ENCODE measurements around the gene NPEPL1.

NPEPL1 gene

DNA sequence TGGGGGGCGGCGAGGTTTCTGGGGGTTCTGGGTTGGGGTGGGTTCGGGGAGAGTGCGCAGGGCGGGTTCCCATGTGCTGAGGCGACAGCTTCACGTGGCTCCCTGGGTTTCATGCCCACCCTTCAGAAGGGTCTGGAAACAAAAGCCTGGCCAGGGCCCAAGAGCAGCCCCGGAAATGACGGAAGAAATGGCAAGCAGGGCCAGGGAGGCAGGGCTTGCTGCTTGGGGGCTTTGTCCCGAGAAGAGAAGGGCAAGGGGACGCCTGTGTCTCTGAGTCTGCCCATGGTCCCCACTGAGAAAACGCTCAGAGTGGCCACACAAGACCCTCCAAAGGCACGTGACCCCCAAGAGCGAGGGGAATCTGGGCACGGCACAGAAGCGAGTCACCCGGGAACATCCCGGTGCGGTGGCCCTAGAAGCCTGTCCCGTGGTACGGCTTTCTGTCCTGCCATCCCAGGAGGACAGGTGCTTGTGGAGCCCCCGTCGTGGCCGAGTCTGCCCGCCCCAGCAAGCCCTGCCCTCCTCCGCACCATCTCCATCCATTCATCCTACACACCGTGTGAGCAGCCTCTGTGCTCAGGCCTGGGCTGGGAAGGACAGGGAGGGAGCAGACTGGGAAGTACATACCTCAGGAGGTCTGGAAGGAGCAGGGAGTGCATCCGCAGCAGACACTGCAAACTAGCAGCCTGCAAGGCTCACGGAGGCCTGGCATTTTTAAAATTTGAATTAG is 9.0 kb downstream of the NPEPL1 start:
- DNase-seq, result no peak

DNA sequence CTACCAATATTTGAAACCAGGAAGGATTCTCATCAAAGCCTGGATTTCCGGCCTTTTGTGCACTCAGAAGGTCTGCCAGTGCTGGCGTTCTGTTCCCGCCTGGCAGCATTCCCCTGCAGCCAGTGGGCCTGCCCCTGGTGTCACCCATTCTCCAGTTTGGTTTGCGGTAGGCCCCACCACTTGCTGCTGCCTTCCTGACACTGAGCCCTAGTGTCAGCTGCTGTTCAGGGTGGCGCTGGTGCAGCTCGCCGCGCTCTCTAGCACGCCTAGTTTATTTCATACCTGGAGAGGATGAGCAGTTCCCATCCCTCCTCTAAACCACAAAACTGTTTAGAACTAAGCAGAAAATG is 9.5 kb downstream of the NPEPL1 start:
- no peak for DNase-seq

DNA sequence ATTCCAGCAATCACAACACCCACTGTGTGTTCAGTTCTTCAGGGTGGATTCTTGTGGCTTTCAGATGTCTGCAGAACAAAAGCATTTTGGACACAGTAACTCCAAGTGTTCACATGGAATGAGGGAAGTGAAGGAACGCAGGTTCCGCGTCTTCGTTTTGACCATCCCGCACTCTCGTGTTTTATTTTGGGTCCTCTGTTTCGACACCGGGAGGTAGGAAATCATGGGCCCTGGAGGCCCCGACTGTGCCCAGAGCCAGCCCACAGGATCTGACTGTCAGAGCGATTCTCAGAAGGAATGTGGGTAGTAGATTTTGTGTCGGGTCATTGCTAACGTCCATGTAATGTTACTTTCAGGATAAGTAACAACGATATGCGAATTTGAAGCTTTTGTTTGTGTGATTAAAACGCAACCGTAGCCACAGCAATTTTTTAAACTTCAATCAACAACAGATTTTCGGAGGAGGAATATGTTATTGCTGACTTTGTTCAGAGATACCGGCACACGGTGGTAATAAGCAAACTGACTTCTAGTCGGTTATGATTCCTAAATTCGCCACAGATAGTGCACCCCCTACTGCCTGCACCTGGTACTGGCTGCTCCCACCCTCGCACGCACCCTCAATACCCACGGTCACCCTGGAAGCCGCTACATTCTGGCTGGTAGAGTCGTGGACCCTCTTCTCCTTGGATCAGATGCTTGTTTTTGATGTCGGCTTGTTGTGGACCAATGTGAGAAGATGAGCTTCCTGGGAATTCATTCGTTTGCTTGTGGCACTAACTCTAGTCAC is 10.5 kb downstream of the NPEPL1 start:
- no peak for DNase-seq

DNA sequence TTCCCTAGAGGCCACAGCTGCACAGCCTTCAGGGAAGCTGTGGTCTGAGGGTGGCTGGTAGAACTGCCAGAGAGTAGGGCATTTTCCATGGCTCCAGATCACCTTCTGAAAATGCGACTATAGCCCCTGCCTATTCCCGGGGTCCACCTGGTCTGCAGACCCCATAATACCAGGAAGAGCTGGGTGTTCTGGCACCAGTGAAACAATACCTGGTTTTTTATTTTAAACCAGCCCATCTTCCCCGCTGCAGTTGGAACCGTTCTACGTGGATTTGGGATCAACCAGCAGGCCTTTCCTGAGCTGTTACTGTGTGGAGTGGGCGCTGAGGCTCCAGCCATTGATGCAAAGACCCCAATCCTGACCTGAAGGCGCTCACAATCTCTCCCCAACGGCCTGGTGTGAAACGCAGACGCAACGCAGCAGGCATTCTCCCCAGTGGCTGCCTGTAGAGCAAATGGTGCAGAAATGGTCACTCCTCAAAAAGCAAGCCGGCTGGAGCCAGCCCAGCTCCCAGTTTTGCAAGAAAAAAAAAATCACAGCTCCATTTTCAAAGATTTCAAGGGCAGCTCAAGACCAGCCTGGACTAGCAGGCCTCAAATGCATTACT is 11.3 kb downstream of the NPEPL1 start:
- no peak for DNase-seq

DNA sequence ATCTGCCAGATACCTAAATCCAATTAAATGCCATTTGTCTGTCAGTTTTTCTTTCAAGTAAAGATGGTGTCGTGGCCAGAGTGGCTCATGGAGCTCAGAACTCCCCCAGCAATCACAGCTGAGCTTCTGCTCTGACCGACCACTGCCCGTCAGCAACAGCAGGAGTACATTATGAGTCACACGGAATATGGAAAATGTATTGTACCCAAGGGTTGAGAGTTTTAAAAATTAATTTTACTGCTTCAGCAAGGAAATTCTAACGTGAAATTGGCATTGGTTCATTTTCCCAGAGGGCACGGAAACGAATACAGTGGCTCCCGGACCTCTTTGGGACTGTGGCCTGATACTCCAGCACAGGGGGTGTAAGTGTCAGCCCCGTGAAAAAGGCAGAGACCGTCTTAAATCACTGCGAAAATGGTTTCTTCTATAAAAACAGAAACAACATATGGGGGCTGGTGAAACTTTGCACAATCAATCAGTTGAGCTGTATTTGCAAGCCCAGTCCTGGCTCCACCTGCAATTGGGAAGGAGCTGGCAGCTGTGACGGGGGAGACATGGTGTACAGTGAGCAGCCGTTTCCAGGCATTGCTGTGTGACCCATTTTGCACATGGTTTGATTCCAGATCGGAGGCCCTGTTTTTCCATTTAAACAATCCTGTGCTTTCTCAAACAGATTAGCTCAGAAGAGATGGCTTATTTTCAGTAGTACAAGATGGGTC is 12.8 kb downstream of the NPEPL1 start:
- no peak for DNase-seq

DNA sequence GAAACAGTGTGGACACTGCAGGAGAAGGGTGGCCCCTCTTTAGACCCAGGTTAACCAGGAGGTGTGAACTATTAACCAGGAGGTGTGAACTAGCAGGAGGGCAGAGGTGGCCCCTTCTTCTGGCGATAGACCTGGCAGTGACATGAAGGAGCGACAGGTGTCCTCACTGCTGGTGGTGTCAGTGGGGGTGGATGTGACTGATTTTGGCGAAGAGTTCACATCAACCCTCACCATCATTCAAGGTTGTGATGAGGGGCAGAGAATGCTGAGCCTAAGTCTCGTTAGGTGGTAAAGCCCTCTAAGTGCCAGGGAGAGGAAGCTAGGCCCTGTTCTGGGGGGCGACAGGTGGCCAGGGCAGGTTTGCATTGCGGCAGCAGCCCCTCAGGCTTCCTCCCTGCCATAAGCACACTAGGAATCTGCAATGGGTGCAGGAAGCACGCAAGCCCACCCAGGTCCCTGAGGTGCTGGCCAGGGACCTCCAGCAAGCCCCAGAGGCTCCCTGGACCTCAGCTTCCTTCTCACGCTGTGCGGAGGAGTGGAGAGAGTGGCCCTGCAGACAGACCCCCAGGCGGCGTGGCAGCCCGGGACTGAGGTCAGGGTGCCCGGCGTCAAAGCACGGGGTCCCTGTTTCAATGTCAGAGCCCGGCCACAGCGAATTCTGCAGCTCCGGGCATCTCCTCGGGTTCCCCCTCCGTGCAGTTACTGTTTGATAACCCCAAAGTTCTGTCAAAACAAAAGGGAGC is 13.7 kb downstream of the NPEPL1 start:
- no peak for DNase-seq

DNA sequence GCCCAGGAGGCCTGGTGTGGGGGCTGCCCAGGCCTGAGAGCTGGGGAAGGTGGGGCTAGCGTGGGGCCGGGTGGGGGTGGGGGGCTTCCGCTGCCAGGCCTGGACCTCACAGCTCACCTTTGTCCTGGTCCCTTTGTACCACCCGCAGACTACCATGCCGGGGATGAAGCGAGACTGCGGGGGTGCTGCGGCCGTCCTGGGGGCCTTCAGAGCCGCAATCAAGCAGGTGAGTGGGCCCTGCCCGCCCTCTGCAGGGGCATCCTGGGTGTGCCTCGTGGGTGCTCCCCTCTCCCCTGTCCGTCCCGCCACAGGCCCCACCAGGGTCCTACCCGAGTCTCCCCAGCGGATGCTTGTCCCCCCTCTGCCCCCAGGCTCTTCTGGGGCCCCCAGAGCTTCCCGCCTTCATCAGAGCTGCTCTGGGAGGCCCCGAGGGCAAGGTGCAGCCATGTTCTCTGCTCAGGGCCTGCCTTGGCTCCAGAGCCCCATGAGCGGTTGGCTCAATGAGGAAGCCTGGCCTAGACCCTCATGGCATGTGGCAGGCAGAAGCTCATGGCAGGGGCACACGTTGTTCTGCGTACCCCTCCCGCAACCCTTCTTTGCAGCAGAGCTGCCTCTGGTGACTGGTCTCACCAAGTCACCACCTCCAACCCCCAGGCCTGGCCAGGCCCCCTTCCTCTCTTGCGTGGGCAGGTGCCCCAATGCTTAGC is 14.5 kb downstream of the NPEPL1 start:
- DNase-seq, result no peak

DNA sequence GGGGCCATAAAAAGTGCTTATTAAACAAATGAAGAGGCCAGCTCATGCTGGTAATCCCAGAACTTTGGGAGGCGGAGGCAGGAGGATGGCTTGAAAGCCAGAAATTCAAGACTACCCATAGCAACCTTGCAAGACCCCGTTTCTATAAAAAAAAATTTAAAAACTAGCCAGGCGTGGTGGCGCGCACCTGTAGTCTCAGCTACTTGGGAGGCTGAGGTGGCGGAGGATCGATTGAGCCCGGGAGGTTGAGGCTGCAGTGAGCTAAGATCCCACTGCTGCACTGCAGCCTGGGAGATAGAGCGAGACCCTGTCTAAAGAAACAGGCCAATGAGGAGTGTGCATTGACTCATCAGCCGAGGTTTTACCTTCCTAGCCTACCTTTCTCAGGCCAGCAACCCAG is 15.2 kb downstream of the NPEPL1 start:
- DNase-seq, result no peak

DNA sequence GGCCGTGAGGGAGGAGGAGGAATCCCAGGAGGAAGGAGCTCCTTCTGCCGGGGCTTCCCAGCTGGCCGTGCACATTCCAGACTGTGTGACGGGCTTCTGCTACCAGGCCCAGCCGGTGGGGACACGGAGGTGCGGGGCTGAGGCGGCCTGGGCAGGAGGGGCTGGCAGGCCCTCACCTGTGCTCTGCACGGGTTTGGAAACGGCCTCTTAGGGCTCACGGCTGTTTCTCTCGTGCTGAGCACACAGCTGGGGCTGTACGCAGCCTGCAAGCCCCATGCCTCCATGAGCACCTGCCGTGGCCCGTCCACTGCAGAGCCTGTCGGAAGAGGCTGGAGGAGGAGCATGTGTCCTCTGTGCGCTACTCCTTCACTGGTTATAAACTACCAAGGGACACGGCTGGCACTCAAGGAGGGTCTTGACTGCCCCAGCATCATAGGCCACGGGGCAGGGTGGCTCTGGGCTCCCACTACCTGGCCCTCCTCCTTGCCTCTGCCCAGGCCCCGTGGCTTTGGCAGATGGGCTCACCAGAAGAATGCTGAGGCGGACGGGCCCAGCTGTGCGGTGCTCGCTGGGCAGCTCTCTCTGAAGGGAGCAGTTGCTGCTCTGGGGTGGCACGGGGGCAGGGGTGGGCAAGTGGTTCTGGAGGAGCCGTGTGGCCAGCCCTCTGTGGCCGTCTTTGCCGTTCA is 15.8 kb downstream of the NPEPL1 start:
- no peak for DNase-seq

DNA sequence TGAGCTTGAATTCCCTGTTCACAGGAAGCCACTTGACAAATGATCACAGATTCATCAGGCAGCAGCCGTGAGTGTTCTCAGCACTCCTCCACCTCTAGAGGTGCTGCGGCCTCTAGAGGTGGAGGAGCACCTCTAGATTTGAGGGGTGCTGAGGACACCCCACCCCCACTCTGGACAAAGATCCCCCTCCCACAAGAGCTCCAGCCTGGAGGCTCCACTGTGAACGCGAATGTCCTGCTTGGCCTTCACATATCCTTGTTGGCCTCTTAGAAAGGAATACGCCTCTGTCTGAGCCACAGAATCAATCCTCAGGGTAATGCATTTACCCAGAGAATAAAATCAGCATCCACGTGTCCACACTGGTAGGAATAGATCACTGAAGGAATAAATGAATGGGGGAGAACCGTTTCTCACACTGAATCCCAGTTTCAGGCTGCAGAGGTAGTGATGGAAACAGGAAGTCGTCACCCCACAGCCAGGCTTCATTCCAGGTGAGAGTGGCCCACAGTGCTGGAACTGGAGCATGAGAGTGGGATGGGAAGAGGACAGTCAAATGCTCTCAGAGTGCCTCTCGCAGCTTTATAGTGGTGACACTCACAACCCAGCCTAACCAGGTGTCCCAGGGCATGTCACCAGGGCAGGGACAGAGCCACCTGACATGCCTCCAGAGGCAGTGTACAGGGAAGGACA is 16.6 kb downstream of the NPEPL1 start:
- no peak for DNase-seq

DNA sequence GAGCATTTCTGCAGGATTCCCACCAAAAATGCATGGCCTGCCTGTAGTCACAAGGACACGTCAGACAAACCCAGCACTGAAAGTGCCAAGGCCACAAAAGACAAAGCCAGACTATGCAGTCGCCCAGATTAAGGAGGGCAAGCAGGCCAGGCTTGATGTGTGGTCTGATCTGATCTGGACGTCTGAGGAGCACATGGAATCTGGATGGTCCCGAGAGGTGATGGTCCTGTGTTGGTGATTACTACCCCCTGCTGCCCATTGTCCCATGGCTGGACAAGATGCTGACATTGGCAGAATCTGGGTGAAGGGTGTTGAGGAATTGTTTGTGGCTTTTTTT is 17.1 kb downstream of the NPEPL1 start:
- no peak for DNase-seq

DNA sequence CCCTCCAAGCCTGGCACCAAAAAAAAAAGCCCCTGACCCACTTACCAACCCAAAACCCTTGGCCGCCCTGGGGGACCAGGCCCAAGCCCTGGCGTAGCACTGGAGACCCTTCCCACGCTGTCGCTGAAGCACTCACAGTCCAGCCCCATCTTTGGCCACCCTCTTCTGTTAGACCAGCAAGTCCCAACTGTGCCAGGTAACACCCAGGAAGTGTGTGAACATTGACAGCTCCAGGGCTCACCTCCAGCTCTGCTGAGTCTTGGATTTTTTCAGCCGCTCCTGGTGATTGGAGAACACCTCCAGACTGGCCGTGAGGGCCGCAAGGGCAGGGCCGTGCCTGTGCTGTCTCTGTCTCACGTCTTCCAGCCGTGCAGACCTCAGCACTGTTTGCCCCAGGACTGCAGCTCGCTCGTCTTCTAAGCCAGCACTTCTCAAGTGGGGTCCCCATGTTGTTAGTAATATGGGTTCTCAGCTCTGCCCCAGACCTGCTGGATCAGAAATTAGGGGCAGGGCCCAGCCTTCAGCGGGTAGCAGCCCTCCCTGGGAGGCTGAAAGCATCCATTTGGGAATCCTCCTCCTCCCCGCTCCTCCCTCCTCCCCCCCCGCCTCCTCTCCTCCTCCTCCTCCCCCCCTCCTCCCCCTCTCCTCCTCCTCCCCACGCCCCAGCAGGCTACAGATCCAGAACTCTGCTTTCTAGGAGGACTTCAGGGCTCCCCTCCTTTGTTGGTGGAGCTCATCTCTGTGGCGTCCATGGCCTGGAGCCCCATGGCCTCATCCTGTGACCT is 18.1 kb downstream of the NPEPL1 start:
- DNase-seq, result no peak

DNA sequence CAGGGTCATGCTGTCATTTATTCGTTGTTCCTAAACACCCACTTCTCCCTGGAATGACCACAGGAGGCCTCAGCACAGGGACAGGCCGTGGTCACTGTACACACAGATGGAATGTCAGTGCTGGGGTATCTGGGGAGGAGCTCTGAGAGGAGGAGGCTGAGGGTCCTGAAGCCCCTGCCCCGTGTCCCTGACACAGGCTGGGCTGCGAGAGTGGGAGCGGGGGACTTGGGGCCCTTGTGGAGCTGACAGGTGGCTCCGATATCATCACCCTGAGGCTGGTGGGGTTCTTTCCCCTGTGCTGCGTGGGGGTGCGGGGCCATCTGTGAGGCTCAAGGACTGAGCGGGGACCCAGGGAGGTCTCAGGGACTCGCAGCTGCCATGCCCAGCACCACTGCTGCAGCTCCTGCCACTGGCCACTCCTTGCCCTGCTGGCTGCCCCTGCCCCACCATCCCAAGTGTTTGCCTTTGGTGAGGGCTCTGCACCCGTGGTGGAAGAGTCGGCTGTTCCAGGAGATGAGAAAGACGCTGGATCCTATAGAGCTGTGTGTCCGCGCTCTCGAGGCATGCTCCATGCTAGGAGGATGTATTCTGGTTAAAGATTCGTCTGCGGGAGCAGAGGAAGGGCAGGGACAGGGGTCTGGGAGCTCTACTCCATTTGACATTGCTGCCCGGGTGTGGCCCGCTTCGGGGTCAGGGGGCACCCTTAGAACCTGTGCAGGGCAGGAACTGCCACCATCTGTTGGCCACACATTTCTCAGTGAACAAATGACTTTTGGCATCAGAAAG is 18.9 kb downstream of the NPEPL1 start:
- DNase-seq, result no peak

DNA sequence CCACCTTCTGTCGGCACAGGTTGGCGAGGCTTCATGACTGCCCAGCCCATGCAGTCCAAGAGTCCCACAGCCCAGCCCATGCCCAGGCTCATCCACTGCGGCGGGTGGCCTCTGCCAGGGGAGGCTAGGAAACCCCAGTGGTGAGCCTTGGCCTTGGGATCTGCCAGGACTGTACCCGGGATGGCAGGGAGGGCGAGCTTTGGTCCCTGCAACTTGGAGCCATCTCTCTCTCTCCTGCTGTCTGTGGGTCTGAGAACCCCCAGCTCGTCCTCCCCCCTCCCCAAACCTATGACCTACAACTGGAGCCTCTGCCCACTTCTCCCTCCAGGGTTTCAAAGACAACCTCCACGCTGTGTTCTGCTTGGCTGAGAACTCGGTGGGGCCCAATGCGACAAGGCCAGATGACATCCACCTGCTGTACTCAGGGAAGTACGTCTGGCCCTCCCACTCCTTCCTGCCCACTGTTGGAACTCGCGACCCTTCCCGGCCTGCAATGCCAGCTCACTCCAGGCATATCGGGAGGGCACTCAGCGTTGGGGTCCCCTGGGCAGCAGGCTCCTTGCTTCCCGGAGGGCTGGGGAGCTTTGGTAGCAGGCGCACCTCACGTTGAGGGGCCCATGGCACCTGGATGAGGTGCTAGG is 19.7 kb downstream of the NPEPL1 start:
- no peak for DNase-seq

DNA sequence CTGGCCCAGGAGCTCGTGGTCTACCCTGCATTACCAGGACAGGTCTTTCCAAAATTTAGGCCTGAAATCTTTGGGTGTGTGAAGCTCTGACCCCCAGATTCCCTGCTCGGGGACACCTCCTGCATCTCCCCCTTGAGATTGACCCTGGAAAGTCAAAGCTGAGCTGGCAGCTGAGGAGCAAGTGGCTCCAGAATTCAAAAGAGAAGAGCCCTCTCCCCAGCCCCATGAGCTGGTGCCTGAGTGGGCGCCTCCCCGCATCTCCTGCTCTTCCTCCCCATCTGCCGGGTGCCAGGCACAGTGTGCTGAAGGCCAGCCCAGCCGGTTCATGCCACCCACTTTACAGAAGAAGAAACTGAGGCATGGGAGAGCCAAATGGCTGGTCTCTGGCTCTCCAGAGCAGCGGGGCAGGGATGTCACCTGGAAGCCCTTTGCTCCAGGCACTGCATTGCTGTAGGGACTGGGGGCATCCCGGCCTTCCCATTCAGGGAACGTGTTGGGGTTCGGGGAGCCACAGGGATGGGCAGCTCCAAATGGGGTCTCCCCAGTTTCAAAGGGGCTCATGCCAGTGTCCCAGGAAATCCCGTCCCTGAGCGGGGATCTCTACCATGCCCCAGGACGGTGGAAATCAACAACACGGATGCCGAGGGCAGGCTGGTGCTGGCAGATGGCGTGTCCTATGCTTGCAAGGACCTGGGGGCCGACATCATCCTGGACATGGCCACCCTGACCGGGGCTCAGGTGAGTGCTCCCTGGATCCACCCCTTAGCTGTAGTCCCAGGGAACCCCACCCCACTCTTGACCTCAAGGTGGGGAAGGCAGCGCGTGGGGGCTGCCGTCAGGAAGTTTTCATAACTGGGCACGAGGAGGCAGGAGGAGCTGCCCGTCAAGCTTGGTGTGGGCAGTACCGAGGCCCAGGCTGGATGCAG is 20.5 kb downstream of the NPEPL1 start:
- no peak for DNase-seq

DNA sequence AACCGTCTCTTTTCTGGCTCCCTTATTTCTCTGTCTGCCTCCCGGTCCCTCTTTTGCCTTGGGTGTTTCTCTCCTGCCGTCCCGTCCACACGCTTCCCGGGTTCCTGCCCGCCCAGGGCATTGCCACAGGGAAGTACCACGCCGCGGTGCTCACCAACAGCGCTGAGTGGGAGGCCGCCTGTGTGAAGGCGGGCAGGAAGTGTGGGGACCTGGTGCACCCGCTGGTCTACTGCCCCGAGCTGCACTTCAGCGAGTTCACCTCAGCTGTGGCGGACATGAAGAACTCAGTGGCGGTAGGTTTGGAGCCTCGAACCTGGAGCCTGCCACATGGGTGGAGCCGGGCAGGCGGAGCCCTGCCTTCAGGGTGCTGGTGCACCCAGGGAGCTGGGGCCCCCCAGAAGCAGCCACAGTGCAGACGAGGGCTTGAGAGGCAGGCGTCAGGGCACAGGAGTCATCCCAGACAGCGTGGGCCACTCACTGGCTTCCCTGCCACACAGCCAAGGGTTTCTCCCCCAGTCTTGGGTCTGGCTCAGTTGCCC is 21.3 kb downstream of the NPEPL1 start:
- DNase-seq, result no peak

DNA sequence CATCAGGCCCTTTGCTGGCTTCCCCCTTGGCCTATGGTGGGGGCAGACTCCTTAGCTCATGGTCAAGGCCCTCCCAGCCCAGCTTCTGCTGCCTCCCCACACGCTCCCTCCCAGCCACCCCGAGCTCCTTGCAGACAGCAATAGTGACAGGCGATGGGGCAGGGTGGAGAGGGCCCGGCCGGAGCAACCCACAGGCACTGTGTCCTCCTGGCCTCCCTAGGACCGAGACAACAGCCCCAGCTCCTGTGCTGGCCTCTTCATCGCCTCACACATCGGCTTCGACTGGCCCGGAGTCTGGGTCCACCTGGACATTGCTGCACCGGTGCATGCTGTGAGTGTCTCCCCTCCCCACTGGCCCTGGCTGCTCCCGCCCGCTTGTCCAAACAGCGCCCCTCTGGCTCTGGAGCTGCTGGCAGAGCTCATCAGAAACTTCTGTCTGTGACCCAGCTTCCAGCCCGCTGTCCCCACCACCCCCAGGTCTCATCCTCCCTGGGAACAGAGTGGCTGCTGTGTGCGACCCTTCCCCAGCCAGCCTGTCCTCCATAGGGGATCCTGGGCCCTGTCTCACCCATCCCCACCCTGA is 21.8 kb downstream of the NPEPL1 start:
- no peak for DNase-seq

All from fibroblast of skin of abdomen (primary cell).